Hypothalamus (tissue), 51 donors: ENCODE data around the gene NR1D1.

Experiments
- DNase-seq, 51 donors: peaks; one replicate each; lab custom pipeline; 2025; lab: John Stamatoyannopoulos, UW

Gene NR1D1

DNA sequence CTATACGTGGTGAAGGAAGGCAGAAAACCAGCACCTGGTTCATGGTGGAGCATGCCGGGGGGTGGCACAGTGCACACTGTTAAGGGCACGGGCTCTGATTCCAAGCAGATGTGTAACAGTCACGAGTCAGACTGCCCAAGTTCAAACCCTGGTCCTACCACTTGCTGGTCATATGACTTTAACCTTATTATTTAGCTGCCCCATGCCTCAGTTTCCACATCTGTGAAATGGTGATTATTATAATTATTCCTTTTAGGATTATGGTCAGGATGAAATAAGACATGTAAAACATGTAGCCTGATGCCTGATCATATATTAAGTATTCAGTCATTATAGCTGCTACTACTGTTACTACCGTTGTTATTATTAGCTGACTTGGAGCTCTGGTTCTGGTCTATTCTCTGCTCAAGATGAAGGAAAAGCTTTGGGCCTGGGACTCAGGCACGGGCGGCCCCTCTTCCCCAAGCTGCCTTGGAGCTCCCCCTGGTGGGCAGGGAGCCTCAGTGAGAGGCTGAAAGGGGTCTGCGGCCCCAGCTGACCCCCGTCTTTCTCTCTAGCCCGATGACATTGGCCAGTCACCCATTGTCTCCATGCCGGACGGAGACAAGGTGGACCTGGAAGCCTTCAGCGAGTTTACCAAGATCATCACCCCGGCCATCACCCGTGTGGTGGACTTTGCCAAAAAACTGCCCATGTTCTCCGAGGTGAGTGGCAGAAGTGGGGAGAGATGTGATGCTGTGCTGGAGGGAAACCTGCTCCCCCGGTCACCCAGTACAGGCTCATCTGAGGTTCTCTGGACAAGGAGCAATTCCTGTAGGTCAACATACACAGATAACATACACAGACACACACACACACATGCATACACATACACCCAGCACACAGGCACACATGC is 14.0 kb downstream of the NR1D1 start:
- peak in 12 of 51 donors; percentile 21 to 66 (median 28) for DNase-seq

DNA sequence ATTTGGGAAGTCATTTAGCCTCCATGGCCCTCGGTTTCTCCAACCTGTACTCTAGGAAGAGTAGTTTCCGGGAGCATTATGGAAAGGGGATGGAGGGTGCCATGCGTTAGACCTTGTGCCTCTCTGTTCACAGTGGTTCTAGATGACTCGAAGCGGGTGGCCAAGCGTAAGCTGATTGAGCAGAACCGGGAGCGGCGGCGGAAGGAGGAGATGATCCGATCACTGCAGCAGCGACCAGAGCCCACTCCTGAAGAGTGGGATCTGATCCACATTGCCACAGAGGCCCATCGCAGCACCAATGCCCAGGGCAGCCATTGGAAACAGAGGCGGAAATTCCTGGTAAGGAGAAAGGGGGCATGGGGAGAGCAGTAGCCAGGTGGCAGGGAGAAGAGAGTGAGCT is 15.9 kb downstream of the NR1D1 start:
- DNase-seq = no peak

DNA sequence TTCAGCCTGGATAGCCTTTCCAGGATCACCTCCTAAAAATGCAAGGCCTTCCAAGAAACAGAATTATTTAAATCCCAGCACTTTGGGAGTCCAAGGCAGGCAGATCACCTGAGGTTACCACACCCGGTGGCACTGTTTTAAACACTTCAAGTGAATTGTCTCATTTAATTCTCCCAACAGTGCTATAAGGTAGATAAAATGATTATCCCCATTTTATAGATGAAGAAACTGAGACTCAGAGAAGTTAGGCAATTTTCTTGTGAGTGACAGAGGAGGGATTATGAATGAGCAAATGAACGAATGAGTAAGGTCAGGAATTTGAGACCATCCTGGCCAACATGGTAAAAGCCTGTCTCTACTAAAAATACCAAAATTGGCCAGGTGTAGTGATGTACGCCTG is 20.8 kb downstream of the NR1D1 start:
- DNase-seq = no peak

GRCh38 chr17:40076591-40076990 is 23.8 kb downstream of the NR1D1 start:
- DNase-seq = no peak

DNA sequence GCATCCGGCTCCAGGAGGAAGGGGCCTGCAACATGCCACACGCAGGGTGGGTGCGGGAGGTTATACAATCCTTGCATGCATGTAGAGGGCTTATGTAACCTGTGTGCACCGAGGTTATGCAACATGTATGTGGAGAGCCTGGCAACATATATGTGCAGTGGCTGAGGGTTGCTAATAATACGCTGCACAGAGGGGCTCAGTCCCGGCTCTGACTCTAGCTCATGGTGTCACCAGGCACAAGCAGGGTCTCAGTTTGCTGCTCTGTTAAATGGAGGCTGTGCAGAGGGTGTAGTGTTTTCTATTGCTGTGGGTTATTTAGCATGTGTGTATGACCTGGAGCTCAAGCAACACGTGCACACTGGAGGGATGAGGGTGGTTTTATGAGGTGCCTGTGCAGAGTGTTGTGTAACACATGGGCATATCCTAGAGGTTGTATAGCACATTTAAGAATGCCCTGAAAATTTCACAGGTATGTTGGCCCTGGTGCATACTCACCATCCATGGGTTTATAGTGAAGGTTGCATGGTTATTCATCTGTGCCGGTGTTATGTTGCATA is 24.4 kb downstream of the NR1D1 start:
- no peak for DNase-seq

GRCh38 chr17:40075201-40075941 is 25.0 kb downstream of the NR1D1 start:
- DNase-seq = peak in 48 of 51 donors; percentile 45 to 94 (median 80)

DNA sequence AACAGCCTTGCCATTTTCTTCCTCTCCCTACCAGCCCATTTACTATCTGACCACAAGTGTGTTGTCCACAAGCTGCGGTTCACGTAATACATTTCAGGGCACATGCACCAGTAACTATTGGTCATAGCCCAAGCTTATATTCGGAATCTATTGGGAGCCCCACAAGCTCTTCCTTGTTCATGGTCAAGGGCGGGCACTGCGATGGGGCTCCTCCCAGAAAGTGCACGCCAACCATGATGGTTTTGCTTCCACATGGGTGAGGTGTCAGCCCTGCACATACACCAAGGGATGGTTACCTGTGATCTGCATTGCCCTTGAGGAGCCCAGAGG is 25.6 kb downstream of the NR1D1 start:
- DNase-seq = no peak

DNA sequence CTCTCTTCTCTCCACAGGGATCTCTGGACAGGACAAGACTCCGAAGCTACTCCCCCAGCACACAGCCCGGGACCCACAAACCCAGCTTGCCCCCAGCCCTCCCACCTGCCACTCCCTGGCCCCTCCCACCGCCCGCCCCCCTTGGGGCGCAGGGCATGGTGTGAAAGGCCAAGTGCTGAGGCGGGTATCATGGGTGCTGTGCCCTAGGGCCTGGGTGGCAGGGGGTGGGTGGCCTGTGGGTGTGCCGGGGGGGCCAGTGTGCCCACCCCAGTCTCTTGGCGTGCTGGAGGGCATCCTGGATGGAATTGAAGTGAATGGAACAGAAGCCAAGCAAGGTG is 26.2 kb downstream of the NR1D1 start:
- DNase-seq = no peak

GRCh38 chr17:40073454-40074174 is 26.8 kb downstream of the NR1D1 start:
- peak in 2 of 51 donors; percentile 22 to 37 for DNase-seq

- DNase-seq = peak in 1 of 51 donors; percentile 58
These were observed 27.5 kb downstream of the NR1D1 start for GRCh38 chr17:40072735-40073346.

DNA sequence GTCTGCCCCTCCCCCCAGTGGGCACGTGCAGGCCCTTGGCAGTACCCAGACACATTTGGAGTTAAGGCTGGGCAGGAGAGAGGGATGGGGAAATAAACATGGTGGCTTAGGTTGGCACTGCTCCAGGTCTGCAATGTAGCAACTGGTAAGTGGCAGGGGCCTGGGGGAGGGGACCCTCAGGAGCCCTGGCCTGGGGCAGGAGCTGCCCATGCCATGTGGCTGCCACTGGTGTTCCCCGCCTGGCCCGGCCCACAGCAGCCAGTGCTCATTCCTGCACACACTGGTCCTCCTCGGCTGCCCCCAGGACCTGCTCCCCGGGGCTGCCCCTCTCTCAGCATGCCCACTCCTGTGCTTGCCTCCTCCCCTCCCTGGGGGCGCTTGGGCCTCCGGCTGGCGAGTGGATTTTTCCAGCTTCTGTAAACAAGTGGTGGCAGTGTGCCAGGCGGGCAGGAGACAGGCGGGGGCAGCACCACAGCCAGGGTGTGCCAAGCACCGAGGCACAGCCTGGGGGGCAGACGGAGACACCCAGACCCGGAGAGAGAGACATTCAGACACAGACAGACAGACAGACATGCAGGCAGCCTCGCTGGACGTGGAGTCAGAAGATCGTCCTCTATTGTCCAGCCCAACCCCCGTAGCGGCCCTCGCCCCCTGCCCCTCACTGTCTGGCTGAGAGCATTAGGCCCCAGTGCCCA is 28.2 kb downstream of the NR1D1 start:
- peak; percentile 52 to 97 (median 90) for DNase-seq

DNA sequence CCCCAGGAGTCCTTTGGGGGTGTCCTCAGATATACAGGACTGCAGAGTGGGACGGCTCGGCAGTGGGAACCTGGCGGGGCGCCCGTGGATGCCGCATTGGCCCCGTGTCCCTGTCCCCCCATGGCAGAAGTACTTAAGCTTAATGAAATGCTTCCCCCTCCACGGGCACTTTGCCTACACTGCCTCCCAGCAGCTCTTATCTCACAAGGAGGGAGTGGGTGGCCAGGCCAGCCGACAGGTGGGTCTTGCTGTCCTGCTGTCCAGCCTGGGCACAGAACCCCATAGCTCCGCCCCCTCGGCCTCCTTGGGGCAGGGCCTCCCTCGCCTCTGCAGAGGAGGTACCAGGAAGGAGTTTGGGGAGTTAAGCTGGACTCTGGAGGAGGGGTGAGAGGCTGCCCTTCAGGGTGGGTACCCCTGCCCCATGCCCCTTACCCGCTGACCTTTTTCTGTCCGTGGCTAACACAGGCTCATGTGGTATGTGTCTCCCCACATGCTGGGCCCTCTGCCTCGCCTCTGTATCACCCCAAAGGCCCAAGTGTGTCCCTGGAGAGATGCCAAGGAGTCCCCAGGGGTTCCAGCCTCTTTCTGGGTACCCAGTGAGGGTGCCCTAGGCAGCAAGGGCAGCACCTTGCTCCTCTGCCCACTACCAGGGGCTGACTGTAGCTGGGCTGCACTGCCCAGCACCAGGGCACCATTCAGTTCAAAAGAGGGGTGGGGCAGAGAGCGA is 28.9 kb downstream of the NR1D1 start:
- DNase-seq = peak in 26 of 51 donors; percentile 26 to 74 (median 56)

DNA sequence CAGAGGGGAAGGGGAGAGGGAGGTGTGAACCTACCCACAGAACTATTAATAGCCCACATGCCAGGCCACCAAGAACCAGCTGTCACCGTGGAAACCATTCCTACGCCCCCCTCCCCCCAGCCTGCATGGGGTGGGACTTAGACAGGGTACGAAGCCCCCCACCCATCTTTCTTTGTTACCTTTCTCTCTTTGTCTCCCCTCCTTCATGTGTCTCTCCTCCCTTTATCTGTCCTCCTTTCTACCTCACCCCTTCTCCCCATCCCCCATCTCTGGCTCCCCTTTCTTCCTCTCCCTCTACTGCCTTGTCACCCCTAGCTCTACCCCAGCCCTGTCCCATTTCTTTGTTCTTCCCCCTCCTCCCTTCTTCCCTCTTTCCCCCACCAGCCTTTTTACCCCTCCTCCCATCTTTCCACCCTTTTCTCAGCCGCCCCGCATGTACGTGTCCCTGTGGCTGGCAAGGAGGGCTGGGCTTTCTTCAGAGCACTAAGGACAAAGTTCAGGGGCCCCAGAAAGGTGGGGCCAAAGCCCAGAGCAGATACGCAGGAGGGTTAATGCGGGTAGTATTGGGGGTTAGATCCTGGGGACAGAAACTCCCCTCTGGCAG is 29.6 kb downstream of the NR1D1 start:
- no peak for DNase-seq

- peak in 5 of 51 donors; percentile 39 to 68 (median 46) for DNase-seq
These were observed 30.4 kb downstream of the NR1D1 start for GRCh38 chr17:40069751-40070708.

- peak; percentile 51 to 96 (median 84) for DNase-seq
These were observed 31.3 kb downstream of the NR1D1 start for GRCh38 chr17:40068917-40069750.

DNA sequence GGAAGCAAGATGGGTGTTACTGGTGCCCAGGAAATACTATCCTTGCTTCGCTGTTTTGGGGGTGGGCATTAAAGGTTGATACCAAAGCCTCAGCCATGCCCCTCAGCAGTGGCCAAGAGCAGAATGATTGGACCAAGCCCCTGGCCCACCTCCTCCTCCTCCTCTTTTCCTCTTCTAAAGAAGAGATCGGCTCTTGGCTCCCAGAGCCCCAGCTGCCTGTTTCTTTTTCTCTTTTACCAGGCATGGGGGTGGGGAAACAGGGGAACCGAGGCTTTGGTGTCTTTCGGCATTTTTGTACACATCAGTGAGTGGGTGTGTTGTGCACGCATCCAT is 31.8 kb downstream of the NR1D1 start:
- DNase-seq = no peak

DNA sequence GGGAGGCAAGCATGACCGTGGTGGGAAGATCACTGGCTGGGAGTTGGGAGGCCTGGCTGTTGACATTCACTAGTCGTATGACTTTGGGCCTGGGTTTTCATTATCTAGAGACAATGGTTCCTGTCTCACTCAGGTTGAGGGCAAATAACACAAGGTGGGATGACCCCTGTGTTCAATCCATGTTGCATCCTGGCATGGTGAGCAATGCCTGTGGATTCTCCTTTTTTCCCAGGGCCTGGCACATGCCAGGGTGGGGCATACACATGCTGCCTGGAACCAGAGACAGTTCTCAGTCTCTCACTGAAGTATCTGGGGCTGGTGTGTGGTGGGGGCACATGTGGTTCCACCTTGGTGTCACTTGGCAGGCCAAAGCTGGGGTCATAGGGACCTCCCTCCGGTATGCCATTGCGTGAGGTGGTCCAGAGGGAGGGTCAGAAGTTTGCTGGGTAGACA is 32.2 kb downstream of the NR1D1 start:
- DNase-seq = peak in 4 of 51 donors; percentile 22 to 62 (median 50)
